Inflammatory macrophage treated with lipopolysaccharide for 1 hour (primary cell): ENCODE results near the gene AGPAT4.
"Not testable (repeated sequence)": the region's sequence is repeated elsewhere in the genome, so short reads cannot be mapped to it uniquely, and the experiment has no call there.

ENCODE experiments used
- DNase-seq, 2 donors: peaks; one replicate each; pipeline ENCODE4 v3.0.0-alpha.2; 2020 to 2022

Gene AGPAT4

DNA sequence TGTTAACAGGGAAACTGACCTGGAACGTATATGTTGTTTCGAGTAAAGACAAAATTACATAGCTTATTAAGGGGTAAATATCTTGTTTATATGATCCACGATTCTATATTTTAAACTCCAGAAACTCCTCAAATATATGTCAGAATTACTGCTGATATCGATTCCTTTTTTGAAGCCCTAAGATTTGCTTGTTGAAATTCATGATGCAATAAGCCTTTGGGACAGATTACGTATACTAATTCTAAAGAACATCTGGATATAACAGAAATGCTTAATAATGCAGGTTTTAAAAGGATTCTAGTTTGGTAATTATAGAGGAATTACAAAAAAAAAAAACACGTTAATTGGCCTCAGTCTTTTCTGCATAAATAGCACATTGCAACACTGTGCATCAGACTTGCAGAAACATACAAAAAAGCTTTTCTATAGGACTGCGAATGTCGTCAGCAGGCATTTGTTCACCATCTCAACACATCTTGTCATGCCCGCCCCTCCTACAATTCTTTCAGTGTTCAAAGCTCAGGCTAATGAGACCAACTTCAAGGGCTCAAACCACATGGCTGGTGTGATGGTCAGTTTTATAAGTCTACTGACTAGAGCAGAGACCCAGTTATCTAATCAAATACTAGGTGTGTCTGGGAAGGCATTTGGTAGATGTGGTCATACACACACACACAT is 74.9 kb downstream of the AGPAT4 start:
- no peak for DNase-seq

DNA sequence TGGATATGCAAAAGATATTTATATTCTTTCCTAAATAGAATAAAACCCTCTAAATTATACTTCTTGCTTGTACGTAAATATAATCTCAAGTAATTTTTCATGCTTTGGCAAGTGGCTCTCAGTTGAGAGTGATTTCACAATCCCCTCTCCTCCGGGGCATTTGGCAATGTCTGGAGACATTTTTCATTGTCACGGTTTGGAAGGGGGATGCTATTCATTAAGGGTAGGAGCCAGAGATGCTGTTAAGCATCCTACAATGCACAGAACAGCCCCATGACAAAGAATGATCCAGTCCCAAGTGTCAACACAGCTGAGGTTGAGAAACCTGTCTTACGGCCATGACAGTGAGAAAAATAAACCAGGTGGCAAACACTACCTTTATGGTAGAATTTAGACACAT is 75.7 kb downstream of the AGPAT4 start:
- no peak for DNase-seq

DNA sequence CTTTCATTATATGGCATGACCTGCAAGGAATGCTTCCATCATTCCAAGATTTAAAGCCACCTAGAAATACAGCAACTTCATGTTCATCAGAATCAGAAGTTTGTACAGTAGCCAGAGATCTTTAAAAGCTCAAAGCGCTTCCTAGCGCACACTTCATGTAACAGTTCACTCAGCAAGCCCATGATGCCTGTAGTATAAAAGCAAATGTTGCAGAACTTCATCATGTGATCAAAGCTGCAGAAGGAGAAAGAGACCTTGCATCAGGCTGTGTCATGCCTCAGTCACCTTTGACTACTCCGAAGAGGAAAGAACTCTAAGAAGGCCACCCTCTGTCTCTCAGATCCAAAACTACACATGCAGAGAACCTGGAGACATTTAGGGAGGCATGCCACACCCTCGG is 78.5 kb downstream of the AGPAT4 start:
- peak; percentile 39 to 56 for DNase-seq

DNA sequence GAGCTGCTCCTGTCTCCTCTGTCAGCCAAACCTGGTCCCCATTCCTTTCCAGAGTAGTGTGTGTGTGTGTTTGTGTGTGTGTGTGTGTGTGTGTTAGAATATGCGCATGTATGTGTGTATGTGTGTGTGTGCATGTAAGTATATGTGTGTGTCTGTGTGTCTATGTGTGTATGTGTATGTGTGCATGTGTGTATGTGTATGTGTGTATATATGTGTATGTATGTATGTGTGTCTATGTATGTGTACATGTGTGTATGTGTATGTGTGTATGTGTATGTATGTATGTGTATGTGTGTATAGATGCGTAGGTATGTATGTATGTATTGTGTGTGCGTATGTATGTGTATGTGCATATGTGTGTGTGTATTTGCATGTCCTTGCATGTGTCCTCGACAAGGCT is 79.5 kb downstream of the AGPAT4 start:
- DNase-seq = no peak

DNA sequence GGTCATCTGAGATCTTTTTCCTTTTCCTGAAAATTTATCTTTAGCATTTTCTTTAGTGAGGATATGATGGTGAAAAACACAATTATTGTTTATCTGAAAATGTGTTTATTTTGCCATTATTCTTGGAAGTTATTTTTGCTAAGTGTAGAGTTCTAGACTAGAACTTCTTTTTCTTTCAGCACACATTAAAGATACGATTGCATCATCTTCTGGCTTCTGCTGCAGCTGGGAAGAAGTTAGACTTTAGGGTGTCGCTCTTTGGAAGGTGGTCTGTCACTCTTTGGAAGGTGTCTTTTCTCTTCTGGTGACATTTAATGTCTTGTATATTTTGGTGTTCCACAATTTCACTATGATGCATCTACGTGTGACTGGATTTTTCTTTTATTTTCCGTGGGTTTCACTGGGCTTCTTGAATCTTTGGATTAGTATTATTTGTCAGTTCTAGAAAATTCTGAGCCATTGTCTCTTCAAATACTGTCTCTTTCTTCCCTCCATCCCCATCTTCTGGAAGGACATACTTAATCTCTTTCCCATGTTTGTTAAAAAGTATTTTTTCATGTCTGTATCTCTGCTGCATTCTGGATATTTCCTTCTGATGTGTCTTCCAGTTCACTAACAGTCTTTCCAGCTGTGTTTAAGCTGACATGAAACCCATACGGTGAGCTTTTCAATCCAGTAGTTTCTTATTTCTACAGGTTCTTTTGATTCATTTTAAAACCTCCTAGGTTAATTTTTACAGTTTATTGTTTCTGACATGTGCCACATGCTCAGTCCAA is 81.0 kb downstream of the AGPAT4 start:
- no peak for DNase-seq

DNA sequence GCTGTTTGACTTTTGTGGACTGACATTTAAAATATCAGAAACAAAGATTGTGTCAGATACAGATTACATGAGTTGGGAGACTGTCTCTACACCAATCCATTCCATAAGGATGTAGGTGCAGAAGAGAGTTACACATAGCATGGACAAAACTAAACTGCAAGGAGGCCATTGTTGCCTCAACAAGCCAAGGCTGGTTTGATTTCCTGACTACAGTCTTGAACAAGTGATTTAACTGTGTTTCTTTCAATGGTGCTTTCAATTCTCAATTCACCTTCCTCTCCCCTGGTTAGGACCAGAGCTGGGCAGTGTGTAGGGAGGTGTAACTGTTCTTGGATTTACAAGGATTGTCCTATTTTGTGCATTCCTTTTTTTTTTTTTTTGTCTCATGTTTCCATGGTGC is 82.2 kb downstream of the AGPAT4 start:
- DNase-seq = no peak

DNA sequence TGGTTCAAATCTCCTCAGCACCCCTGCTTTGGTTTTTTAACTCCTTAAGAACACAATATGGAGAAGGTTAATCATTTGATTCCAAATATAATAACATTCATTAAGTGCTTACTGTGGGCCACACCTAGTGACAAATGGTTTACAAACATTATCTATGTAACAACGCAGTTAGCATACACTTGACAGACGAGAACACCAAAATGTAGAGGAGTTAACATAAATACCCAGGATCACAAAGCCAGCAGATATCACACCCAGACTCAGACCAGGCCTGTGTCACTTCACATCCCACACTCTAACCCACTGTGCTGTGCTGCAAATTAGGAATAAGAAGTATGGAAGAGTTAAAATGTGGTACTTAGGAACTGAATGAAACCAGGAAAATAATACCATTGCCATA is 82.9 kb downstream of the AGPAT4 start:
- no peak for DNase-seq

DNA sequence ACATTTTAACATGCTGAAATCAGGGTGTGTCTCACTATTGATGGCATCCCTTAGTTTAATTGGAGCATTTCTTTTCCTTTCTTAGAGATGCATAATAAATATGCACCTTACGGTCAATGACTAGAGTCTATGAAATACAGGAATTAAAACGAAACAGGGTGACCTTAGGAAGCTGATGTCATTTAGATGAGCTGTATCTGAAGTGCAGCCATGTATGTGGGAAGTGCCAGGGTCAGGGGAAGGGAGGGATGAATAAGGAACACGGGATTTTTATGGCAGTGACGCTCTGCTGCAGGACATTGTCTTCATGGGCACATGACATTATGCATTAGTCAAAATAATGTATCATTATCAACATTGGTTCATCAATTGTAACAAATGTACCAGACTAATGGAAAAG is 84.0 kb downstream of the AGPAT4 start:
- peak; percentile 18 to 68 for DNase-seq

DNA sequence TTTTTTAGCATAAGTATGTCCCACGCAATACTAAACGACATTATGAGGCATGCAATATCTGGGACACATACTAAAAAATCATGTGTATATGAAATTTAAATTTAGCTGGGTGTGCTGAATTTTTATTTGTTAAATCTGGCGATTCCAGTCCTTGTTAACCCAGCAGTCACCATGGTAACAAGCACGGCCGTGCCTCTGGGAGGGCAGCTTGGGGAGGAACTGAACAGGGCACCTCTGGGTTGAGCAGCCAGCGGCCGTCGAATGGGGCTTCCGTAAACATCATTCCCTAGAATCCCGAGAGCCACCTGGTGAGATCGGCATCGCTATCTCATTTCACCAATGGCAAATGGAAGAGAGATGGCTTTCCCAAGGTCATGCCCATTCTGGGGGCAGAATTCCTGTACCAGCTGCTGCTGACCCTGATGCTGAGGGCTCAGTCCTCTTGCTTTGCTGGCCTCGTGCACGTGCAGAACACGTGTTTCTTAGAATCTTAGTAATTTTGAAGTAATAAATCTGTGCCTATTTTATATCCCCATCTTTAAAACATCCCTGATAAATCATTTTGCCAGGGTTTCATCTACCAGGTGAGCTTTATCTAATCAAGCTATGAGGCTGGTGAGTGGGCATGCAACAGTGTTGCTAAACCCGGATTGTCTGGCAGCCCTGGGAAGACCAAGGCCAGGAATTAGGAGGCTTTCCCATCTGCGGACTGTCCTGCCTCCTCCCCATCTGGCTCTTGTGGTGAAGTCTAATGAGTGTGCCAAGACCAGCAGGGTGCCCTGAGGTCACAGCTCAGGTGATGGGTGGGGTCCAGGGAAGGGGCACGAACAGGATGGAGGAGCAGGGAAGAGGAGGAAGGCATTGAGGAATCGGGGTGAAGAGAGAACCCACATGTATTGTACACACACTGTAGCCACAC is 85.1 kb downstream of the AGPAT4 start:
- DNase-seq = no peak

DNA sequence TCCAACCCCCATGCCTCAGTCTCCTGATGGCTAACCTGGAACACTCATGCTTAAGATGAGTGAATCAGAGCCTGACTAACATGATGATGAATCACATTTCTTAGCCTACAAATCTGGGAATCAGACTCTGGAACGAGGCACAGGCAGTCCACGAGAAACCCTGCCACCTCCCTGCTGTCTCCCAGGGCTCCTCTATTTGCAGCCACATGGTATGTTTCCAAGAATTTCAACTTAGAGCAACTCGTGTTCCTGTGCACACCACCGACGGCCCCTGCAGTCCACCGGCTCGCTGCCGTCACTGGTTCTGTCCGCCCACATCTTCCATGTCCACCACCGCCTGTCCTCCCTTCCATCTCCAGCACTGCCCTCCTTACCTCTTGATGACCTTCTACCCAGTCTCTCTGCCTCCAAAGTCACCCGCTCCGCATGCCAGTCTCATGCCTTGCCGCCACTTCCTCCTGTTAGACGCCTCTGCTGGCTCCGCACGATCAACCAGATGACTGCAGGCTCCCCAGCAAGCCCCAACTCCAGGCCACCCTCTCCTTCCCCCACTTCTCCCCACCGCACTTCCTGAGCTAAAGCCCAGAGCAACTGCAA is 87.6 kb downstream of the AGPAT4 start:
- peak; percentile 60 to 84 for DNase-seq

DNA sequence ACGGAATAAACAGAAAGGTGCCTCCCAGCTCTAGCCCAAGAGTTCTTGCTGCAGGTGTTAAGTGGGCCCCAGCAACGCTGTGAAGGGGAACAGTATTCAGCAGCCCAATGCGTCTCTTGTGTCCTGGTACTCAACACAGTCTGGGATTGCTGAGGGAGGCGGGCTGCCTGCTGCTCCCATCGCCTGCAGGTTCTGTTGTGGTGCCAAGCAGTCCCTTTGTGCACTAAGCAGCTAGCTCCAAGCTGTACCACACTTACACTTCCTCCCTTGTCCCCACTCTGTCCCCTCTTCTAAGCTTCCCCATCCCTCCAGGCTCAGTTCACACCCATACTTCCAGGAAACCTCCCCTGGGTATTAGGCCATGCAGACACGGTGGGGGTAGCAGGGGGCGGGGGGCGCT is 92.7 kb downstream of the AGPAT4 start:
- no peak for DNase-seq

DNA sequence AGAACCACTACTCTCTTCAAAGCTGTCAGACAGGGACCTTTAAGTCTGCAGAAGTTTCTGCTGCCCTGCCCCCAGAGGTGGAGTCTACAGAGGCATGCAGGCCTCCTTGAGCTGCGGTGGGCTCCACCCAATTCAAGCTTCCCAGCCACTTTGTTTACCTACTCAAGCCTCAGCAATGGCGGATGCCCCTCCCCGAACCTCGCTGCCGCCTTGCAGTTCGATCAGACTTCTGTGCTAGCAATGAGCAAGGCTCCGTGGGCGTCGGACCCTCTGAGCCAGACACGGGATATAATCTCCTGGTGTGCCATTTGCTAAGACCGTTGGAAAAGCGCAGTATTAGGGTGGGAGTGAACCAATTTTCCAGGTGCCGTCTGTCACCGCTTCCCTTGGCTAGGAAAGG is 95.7 kb downstream of the AGPAT4 start:
- not testable (repeated sequence) for DNase-seq

DNA sequence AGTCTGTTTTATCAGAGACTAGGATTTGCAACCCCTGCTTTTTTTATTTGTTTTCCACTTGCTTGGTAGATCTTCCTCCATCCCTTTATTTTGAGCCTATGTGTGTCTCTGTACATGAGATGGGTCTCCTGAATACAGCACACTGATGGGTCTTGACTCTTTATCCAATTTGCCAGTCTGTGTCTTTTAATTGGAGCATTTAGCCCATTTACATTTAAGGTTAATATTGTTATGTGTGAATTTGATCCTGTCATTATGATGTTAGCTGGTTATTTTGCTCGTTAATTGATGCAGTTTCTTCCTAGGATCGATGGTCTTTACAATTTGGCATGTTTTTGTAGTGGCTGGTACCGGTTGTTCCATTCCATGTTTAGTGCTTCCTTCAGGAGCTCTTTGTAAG is 97.4 kb downstream of the AGPAT4 start:
- not testable (repeated sequence) for DNase-seq

DNA sequence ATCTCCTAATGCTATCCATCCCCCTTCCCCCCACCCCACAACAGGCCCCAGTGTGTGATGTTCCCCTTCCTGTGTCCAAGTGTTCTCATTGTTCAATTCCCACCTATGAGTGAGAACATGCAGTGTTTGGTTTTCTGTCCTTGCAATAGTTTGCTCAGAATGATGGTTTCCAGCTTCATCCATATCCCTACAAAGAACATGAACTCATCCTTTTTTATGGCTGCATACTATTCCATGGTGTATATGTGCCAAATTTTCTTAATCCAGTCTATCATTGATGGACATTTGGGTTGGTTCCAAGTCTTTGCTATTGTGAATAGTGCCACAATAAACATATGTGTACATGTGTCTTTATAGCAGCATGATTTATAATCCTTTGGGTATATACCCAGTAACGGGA is 101.1 kb downstream of the AGPAT4 start:
- not testable (repeated sequence) for DNase-seq

DNA sequence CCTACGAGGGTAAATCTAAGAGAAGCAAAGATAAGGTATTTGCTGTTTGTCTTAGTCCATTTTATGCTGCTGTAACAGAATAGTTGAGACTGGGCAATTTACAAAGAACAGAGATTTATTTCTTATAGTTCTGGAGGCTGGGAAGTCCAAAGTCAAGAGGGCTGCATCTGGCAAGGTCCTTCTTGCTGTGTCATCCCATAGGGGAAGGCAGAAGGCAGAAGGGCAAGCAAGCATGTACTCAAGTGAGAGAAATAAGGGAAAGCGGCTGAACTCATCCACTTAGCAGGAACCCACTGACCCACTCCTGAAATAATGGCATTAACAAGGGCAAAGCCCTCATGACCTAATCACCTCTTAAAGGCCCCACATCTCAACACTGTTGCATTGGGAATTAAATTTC is 102.7 kb downstream of the AGPAT4 start:
- no peak for DNase-seq

DNA sequence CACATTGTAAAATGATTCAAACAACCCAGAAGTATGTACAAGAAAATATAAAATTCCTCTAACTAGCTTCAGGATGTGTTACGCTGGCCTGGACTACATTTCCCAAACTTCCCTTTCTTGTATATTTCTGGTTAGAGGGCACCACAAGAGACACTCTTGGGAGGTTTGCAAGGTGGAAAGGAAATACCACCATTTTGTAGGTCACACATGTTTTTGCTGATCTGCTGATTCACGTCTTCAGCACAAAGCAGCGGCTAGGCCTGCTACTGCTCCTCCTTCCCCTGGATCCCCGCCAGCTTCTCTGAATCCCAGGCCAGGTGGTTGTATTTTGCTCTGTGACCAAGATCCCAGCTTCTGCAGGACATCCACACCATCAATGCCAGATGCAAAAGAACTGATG is 104.2 kb downstream of the AGPAT4 start:
- DNase-seq = no peak

DNA sequence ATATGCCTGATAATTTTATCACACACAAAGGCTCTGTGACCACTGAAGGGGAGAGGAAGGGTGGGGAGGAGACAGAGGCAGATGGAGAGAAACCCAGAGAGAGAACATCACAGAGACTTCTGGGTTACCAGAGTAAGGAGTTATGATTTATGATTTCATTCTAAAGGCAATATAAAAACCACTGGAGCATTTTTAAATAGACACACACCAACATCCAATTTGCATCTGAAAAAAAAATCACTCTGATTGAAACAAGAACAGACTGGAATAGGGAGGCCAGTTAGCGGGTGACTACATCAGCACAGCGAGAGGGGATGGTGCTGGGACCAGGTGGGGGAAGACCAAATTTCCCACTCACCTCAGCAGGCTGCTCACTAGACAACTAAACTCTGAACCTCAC is 104.8 kb downstream of the AGPAT4 start:
- DNase-seq = no peak

DNA sequence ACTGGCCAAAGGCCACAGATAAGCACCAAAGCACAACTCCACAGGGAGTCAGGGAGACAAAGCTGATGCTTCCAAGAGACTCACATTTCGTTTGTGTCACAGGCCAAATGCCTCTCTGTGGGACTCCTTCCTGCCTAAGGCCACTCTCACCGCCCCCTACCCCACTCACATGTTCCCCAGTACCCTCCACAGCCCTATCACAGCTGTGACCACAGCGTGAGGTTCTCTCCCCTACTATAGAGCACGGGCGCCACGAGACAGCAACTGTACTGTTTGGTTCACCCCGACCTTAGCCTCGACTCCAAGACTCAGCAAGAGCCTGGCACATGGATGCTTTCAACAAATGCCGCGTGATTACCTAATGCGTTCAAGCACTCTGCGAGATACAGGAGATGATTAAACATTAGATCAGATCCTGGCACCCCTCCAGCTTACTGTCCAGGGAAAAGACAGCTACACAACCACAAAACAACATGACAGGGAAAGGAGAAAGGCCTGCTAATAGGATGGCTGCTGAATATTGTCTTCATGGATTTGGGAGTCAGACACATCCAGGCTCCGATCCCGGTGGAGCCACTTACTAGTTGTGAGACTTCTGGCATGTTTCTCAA is 105.5 kb downstream of the AGPAT4 start:
- DNase-seq = no peak

DNA sequence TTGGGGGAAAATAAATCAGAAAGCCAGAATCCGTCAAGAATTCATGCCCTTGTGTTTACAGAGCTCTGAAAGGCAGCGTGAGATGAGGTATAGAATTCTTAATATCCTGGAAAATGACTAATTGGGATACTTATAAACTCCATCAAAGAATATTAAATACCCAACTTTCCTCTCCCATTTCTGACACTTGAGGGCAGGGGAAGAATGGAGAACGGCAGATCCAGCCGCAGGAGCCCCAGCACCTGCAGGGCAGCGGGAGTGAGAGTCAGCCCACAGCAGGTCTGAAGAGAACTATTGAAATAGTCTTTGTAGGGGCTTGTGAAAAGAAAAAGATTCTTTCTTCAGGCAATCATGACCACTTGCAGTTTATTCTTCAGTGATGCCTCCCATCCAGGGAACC is 107.2 kb downstream of the AGPAT4 start:
- no peak for DNase-seq

DNA sequence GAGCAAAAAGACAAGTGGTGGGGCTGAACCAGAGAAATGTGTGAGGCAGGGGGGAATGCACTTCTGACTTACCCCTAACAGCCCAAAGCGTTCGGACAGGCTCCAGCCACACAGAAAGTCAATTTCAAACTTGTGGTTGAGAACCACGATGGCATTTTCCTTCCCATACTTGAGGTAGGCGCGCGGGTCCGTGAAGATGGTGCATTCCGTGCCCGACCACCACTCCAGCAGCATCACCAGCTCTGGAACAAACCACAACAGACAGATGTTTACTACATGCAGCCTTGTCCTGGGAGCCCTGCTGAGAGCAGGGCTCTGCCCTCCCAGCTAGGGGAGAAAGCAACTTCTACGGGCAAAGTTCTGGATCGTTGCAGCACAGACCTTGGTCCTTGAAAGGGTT is 107.7 kb downstream of the AGPAT4 start:
- DNase-seq = no peak

DNA sequence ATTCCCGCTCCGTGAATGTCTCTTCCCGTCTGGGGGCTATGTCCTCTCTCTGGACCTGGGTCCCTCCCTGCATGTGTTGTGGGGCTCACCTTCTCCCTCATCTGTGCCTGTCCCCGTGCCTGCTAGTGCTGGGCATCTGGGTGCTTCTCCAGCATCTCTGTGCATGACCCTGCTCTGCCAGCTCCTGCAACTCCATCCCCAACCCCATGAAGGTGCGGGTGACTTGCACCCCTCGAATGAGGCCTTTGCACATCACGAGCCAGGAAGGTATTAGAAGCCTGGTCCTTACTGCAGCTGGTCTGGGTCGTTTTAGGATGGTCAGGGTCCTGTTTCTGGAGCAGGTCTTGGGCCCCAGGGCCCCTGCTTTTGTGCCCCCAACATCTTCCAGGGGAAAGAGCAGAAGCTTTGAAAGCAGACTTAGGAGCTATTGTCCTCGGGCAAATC is 109.7 kb downstream of the AGPAT4 start:
- no peak for DNase-seq

DNA sequence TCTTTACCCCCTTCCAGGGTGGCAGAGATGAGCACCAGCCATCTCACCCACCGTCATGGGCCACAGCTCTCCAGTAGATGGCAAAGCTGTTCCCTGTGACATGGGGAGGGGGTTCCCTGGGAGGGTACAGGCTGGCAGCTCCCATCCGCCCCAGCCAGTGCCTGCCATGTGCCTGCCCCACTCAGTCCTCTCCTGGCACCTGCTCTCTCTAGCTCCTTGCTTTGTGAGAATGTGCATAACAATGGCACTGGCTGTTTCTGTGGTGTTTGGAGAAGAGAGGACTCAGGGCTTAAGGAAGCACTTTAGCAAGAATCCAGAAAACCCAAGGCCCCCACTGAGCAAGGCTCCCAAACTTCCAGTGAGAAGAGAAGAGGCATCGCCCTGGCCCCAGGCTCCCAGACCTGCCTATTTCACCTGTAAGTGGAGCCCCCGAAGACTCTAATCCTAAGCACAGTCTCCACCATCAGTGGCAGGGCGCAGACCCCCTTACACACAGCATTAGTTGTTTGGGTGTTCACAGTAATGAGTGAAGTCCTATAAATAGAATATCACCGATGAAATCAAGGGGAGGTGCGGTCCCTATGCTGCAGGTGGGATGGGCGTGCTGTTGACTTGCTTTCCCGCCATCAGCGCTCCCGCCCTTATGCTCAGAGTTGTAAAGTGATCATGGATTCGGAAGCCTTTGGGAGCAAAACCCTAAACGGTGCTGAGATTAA is 110.2 kb downstream of the AGPAT4 start:
- no peak for DNase-seq
